B cell (primary cell): Measurements from ENCODE around the gene ZNF830. TPM values are rescaled to one million over a fixed set of nuclear protein-coding genes. Genes with fewer than 3 reads are reported as not detected.

Experiments
- ATAC-seq: fragments of 200-7000 bp; cut with Tn5 transposase; one replicate; pipeline ENCODE4 v1.10.0; 2021; ENCODE audit warnings: low read depth, mild to moderate bottlenecking, moderate number of reproducible peaks, moderate library complexity
- CTCF ChIA-PET: fragments of 350-600 bp; sonication (Branson Sonifier 250); formaldehyde crosslinking; loops from one replicate; lab custom pipeline; 2021; ENCODE audit warnings: antibody characterized with exemption, inconsistent platforms; lab: Charles Lee
- POLR2A ChIA-PET: fragments of 350-600 bp; sonication (Branson Sonifier 250); formaldehyde crosslinking; loops from one replicate; lab custom pipeline; 2021; ENCODE audit warnings: antibody characterized with exemption; lab: Charles Lee
- DNase-seq: peaks from one replicate; pipeline ENCODE4 v3.0.0; 2013
- H2AFZ ChIP-seq: 2 replicates; pipeline ENCODE4 v1.6.1; 2012; ENCODE audit warnings: mild to moderate bottlenecking, low read depth, low read length; ENCODE audit not compliant: insufficient read depth, poor library complexity, severe bottlenecking
- H3K27ac ChIP-seq, 2 donors: 1 replicate in 1 of 2; 2 replicates in 1 of 2; pipeline ENCODE4 v1.5.1; 2012 to 2013; ENCODE audit warnings: low read length in 2 of 2, mild to moderate bottlenecking in 2 of 2, moderate library complexity in 1 of 2
- H3K27me3 ChIP-seq, 4 experiments: fragments of 200-600 bp in 1 of 4; sonication (generic) in 1 of 4; replicated peaks in 1 of 4; 1 replicate in 2 of 4; 2 replicates in 2 of 4; pipeline versions ENCODE4 v1.6.1 to v1.7.0; 2013 to 2016; ENCODE audit warnings: low read length in 3 of 4, mild to moderate bottlenecking in 2 of 4, mixed read lengths in 1 of 4, moderate library complexity in 1 of 4; ENCODE audit not compliant: insufficient read depth in 4 of 4, control insufficient read depth in 3 of 4; ENCODE audit errors: control extremely low read depth in 1 of 4
- H3K36me3 ChIP-seq, 2 experiments: replicated peaks in 1 of 2; 1 replicate in 1 of 2; 2 replicates in 1 of 2; pipeline versions ENCODE4 v1.6.1 to v1.7.1; 2013; ENCODE audit warnings: low read length in 1 of 2; ENCODE audit not compliant: insufficient read depth in 2 of 2, control insufficient read depth in 1 of 2; ENCODE audit errors: control extremely low read depth in 1 of 2, extremely low read depth in 1 of 2
- H3K4me1 ChIP-seq, 2 donors: fragments of 200-600 bp in 1 of 2; sonication (generic) in 1 of 2; 1 replicate in 1 of 2; 2 replicates in 1 of 2; pipeline versions ENCODE4 v1.5.1 to v1.6.1; 2013 to 2017; ENCODE audit warnings: low read length in 2 of 2; ENCODE audit not compliant: control insufficient read depth in 2 of 2, insufficient read depth in 2 of 2
- H3K4me2 ChIP-seq: replicated peaks from 2 replicates; pipeline ENCODE3; 2012; ENCODE audit warnings: mild to moderate bottlenecking, low read depth, low read length; ENCODE audit not compliant: poor library complexity, severe bottlenecking
- H3K4me3 ChIP-seq, 5 experiments: fragments of 200-600 bp in 1 of 5; sonication (generic) in 1 of 5; 1 replicate in 3 of 5; 2 replicates in 2 of 5; pipeline versions ENCODE4 v1.5.1 to v1.7.0; 2011 to 2016; ENCODE audit warnings: low read length in 4 of 5, mild to moderate bottlenecking in 4 of 5, low read depth in 2 of 5, control low read depth in 1 of 5, moderate library complexity in 1 of 5; ENCODE audit not compliant: insufficient read depth in 1 of 5; ENCODE audit errors: control extremely low read depth in 1 of 5, extremely low read depth in 1 of 5
- H3K79me2 ChIP-seq: fragments of 200-600 bp; sonication (generic); one replicate; pipeline ENCODE4 v1.6.0; 2016; ENCODE audit warnings: low read length; ENCODE audit not compliant: control insufficient read depth, insufficient read depth
- H3K9ac ChIP-seq: fragments of 200-600 bp; sonication (generic); 2 replicates; pipeline ENCODE4 v1.6.1; 2017; ENCODE audit warnings: mild to moderate bottlenecking, low read length, moderate library complexity
- H3K9me3 ChIP-seq, 3 donors: one replicate each; pipeline versions ENCODE4 v1.6.1 to v1.7.1; 2013; ENCODE audit warnings: low read length in 2 of 3; ENCODE audit not compliant: control insufficient read depth in 2 of 3, insufficient read depth in 1 of 3; ENCODE audit errors: control extremely low read depth in 1 of 3
- H4K20me1 ChIP-seq: 2 replicates; pipeline ENCODE4 v1.6.0; 2012; ENCODE audit warnings: mild to moderate bottlenecking, low read length; ENCODE audit not compliant: insufficient read depth, control insufficient read depth, poor library complexity, severe bottlenecking
- H3K27ac Mint-ChIP-seq: one replicate; pipeline ENCODE4 v1.8.0; 2021; ENCODE audit warnings: mixed read lengths
- H3K27me3 Mint-ChIP-seq: one replicate; pipeline ENCODE4 v1.8.0; 2021; ENCODE audit warnings: mixed read lengths
- H3K4me1 Mint-ChIP-seq: one replicate; pipeline ENCODE4 v1.8.0; 2021; ENCODE audit warnings: mixed read lengths
- H3K4me3 Mint-ChIP-seq: one replicate; pipeline ENCODE4 v1.8.0; 2021; ENCODE audit warnings: mixed read lengths
- H3K9me3 Mint-ChIP-seq: one replicate; pipeline ENCODE4 v1.8.0; 2022; ENCODE audit warnings: mixed read lengths; ENCODE audit not compliant: insufficient read depth
- CTCF ChIP-seq: fragments of 200-600 bp; IDR thresholded peaks from one replicate; pipeline ENCODE4 v1.8.0; 2022; ENCODE audit warnings: antibody characterized with exemption, mild to moderate bottlenecking
- EZH2 ChIP-seq: IDR thresholded peaks from 2 replicates; pipeline ENCODE4 v1.6.1; 2012; ENCODE audit warnings: borderline replicate concordance, low read depth, mild to moderate bottlenecking, moderate library complexity, low read length; ENCODE audit not compliant: insufficient read depth, poor library complexity, severe bottlenecking
- WGBS: methylation state at CpG from one replicate; pipeline ENCODE4 v1.1.5; 2013; ENCODE audit warnings: missing lambda C conversion rate; ENCODE audit not compliant: insufficient coverage; 5-methylcytosine and 5-hydroxymethylcytosine counted together
- intact Hi-C: fragments of 100-400 bp; cut with micrococcal nuclease; formaldehyde crosslinking; loops from one replicate; pipeline ENCODE4 v1.10.0; 2022
- polyA plus RNA-seq: library from polyadenylated mRNA; depleted of rRNA; stranded (reverse); fragments of >200 nt; gene quantifications from 2 replicates; pipeline ENCODE4 v1.2.3, GENCODE V29; 2012
- total RNA-seq, 2 donors: library from RNA; stranded (reverse); fragments of 120-200 nt in 1 of 2; gene quantifications; 1 replicate in 1 of 2; 2 replicates in 1 of 2; pipeline versions ENCODE4 v1.2.3 to v1.2.4, GENCODE V29; 2013 to 2022

ZNF830 gene
- total and polyA plus RNA-seq, 2 donors (not counting 1 experiment from before 2014, with no cell fraction given), result 9.3 to 44.6 TPM

GRCh38 chr17:34979650-34980352, 18.5 kb downstream of the ZNF830 start:
- H3K4me3 ChIP-seq, result peak overlapping the region; percentile 23 to 98 (median 93)
- peak overlapping the region; percentile 93 for H3K9ac ChIP-seq
- peak overlapping the region; percentile 90 for H2AFZ ChIP-seq
- DNase-seq, result peak; percentile 18
- POLR2A ChIA-PET, result interaction anchor here (1.5 to 2.0 kb wide), 4 partner anchors 16 to 110 kb away, joined by 3 to 7 read pairs (median 4); partner anchors contain the start of genes CCT6B and ZNF830
- Mint-ChIP-seq H3K9me3 (no peaks in the 10 kb centered on the region), H3K27me3 (no peaks in the 10 kb centered on the region), H3K27ac (peak overlapping the region; percentile 99), H3K4me1 (peaks cover 28% of the 10 kb centered on the region), H3K4me3 (peak overlapping the region; percentile 98)
- CTCF ChIA-PET, result interaction anchor here (0.7 to 3.2 kb wide), 9 partner anchors 12 to 560 kb away, joined by 3 to 11 read pairs (median 4); partner anchors contain the start of genes CCT6B, RFFL and ZNF830
- no peaks in the 10 kb centered on the region for H3K27me3 ChIP-seq
- peaks cover 20% of the 10 kb centered on the region for H3K79me2 ChIP-seq
- H3K9me3 ChIP-seq, result no peaks in the 10 kb centered on the region
- H4K20me1 ChIP-seq, result no peaks in the 10 kb centered on the region
- peaks cover 0 to 4% of the 10 kb centered on the region in 2 experiments for H3K36me3 ChIP-seq
- TF ChIP-seq EZH2, result no peak
- ATAC-seq, result no peak
- 33% methylated on average over 7 of the region's 15 CpGs for WGBS
- peaks cover 15 to 16% of the 10 kb centered on the region in 2 donors for H3K4me1 ChIP-seq
- H3K27ac ChIP-seq, result peak overlapping the region; percentile 95 to 99
- intact Hi-C loops, result loop anchor here (1.0 to 5.0 kb wide), 7 partner anchors 18 to 785 kb away; partner anchors contain the start of genes AP2B1, CCT6B, SLFN5 and ZNF830
- peak overlapping the region; percentile 80 for H3K4me2 ChIP-seq

- under 1% methylated on average over 39 of the region's 39 CpGs for whole genome bisulfite sequencing
- H3K9me3 ChIP-seq, result no peaks in the 10 kb centered on the region
- H4K20me1 ChIP-seq, result no peaks in the 10 kb centered on the region
- peak within 1 kb of the TSS; percentile 98 for H3K4me3 Mint-ChIP-seq
- H3K36me3 ChIP-seq, result peaks cover 4% of the 10 kb centered on the region in 2 experiments
- H2AFZ ChIP-seq, result peak within 1 kb of the TSS; percentile 90
- H3K4me1 ChIP-seq, result peaks cover 15 to 16% of the 10 kb centered on the region in 2 donors
- peak; percentile 69 for ATAC-seq
- TF ChIP-seq EZH2 (no peak), CTCF (no peak)
- H3K9me3 Mint-ChIP-seq, result no peaks in the 10 kb centered on the region
- no peaks in the 10 kb centered on the region for H3K27me3 ChIP-seq
- H3K79me2 ChIP-seq, result peaks cover 23% of the 10 kb centered on the region
- ChIA-PET POLR2A (interaction anchor here (1.5 to 2.0 kb wide), 3 partner anchors 19 to 109 kb away, joined by 3 to 7 read pairs (median 5); partner anchors contain the start of genes CCT6B and ZNF830), CTCF (interaction anchor here (1.0 to 3.2 kb wide), 9 partner anchors 11 to 560 kb away, joined by 3 to 16 read pairs (median 7); partner anchors contain the start of genes CCT6B, RAD51D, RFFL and ZNF830)
- H3K27me3 Mint-ChIP-seq, result no peaks in the 10 kb centered on the region
- peak within 1 kb of the TSS; percentile 93 for H3K9ac ChIP-seq
- intact Hi-C loops, result loop anchor here (1.0 to 5.0 kb wide), 7 partner anchors 19 to 784 kb away; partner anchors contain the start of genes AP2B1, CCT6B, SLFN5 and ZNF830
- peaks cover 28% of the 10 kb centered on the region for H3K4me1 Mint-ChIP-seq
- H3K4me3 ChIP-seq, result peak within 1 kb of the TSS; percentile 23 to 98 (median 93)
- peak; percentile 96 for DNase-seq
- H3K27ac Mint-ChIP-seq, result peak within 1 kb of the TSS; percentile 99
- H3K27ac ChIP-seq, result peak within 1 kb of the TSS; percentile 95 to 99
- peak within 1 kb of the TSS; percentile 80 for H3K4me2 ChIP-seq
Observed at GRCh38 chr17:34980353-34980680, 19.0 kb downstream of the ZNF830 start, which contains the start of gene LIG3. Gene LIG3, plus strand, starts transcription at chr17:34980512. Its CDS starts 2,494 bp downstream, at chr17:34983006.
